WTC11 (cell line): ENCODE data around the gene TMC4. TPM values are rescaled to one million over a fixed set of nuclear protein-coding genes. Genes with fewer than 3 reads are reported as not detected.

Experiments used
- ATAC-seq: fragments of 200-7000 bp; cut with Tn5 transposase; 2 replicates; pipeline ENCODE4 v1.10.0; 2021; ENCODE audit warnings: mild to moderate bottlenecking, moderate library complexity
- CTCF ChIA-PET: fragments of 300-600 bp; sonication (Branson Sonifier 250); formaldehyde crosslinking; loops from one replicate; lab custom pipeline; 2021; ENCODE audit warnings: antibody characterized with exemption; lab: Charles Lee
- POLR2A ChIA-PET: fragments of 350-600 bp; sonication (Branson Sonifier 250); formaldehyde crosslinking; loops from one replicate; lab custom pipeline; 2021; ENCODE audit warnings: antibody characterized with exemption; lab: Charles Lee
- DNase-seq: peaks from one replicate; pipeline ENCODE4 v3.0.0; 2021; ENCODE audit warnings: low spot score
- H3K27ac Mint-ChIP-seq: 2 replicates; pipeline ENCODE4 v1.8.0; 2021; ENCODE audit warnings: mixed read lengths
- H3K27me3 Mint-ChIP-seq: 2 replicates; pipeline ENCODE4 v1.8.0; 2021; ENCODE audit warnings: low read depth, mild to moderate bottlenecking, moderate library complexity, mixed read lengths
- H3K36me3 Mint-ChIP-seq: 2 replicates; pipeline ENCODE4 v1.8.0; 2021; ENCODE audit warnings: mixed read lengths
- H3K4me1 Mint-ChIP-seq: 2 replicates; pipeline ENCODE4 v1.8.0; 2022; ENCODE audit warnings: mixed read lengths
- H3K4me3 Mint-ChIP-seq: 2 replicates; pipeline ENCODE4 v1.8.0; 2021; ENCODE audit warnings: mild to moderate bottlenecking, moderate library complexity, mixed read lengths
- H3K9me3 Mint-ChIP-seq: 2 replicates; pipeline ENCODE4 v1.8.0; 2021; ENCODE audit warnings: mixed read lengths
- ATF6 ChIP-seq: sonication (generic); formaldehyde crosslinking; IDR thresholded peaks from 2 replicates; pipeline ENCODE4 v1.8.1; 2023; ENCODE audit warnings: mild to moderate bottlenecking, missing genetic modification reagents
- CREM ChIP-seq: sonication (generic); formaldehyde crosslinking; IDR thresholded peaks from 2 replicates; pipeline ENCODE4 v1.8.1; 2022; ENCODE audit warnings: mild to moderate bottlenecking, missing genetic modification reagents, moderate library complexity
- ERG ChIP-seq: fragments of 250-450 bp; sonication (Bioruptor Pico); IDR thresholded peaks from 2 replicates; pipeline ENCODE4 v1.8.0; 2021; ENCODE audit warnings: mild to moderate bottlenecking
- FOXK1 ChIP-seq: sonication (generic); formaldehyde crosslinking; IDR thresholded peaks from 2 replicates; pipeline ENCODE4 v1.8.0; 2022; ENCODE audit warnings: mild to moderate bottlenecking, moderate library complexity, missing genetic modification reagents
- FOXP1 ChIP-seq: sonication (generic); formaldehyde crosslinking; IDR thresholded peaks from 2 replicates; pipeline ENCODE4 v1.8.0; 2022; ENCODE audit warnings: missing genetic modification reagents, mild to moderate bottlenecking, moderate library complexity, borderline replicate concordance
- GABPB1 ChIP-seq: sonication (generic); formaldehyde crosslinking; IDR thresholded peaks from 2 replicates; pipeline ENCODE4 v1.8.1; 2023; ENCODE audit warnings: mild to moderate bottlenecking, missing genetic modification reagents
- IRF1 ChIP-seq: sonication (generic); formaldehyde crosslinking; IDR thresholded peaks from 2 replicates; pipeline ENCODE4 v1.8.0; 2023; ENCODE audit warnings: missing genetic modification reagents
- IRF2 ChIP-seq: sonication (generic); formaldehyde crosslinking; IDR thresholded peaks from 2 replicates; pipeline ENCODE4 v1.8.0; 2022; ENCODE audit warnings: low read depth, missing genetic modification reagents, borderline replicate concordance
- JUN ChIP-seq: sonication (generic); formaldehyde crosslinking; IDR thresholded peaks from 2 replicates; pipeline ENCODE4 v1.8.0; 2023; ENCODE audit warnings: mild to moderate bottlenecking, missing genetic modification reagents
- MAX ChIP-seq: sonication (generic); formaldehyde crosslinking; IDR thresholded peaks from 2 replicates; pipeline ENCODE4 v1.8.0; 2022; ENCODE audit warnings: mild to moderate bottlenecking, missing genetic modification reagents
- MYBL2 ChIP-seq: sonication (generic); formaldehyde crosslinking; IDR thresholded peaks from 2 replicates; pipeline ENCODE4 v1.8.1; 2023; ENCODE audit warnings: mild to moderate bottlenecking, moderate library complexity, missing genetic modification reagents
- NFE2L1 ChIP-seq: sonication (generic); formaldehyde crosslinking; IDR thresholded peaks from 2 replicates; pipeline ENCODE4 v1.8.1; 2023; ENCODE audit warnings: missing genetic modification reagents
- PREB ChIP-seq: sonication (generic); formaldehyde crosslinking; IDR thresholded peaks from 2 replicates; pipeline ENCODE4 v1.8.1; 2022; ENCODE audit warnings: mild to moderate bottlenecking, missing genetic modification reagents, moderate library complexity, borderline replicate concordance
- RELA ChIP-seq: sonication (generic); formaldehyde crosslinking; IDR thresholded peaks from 2 replicates; pipeline ENCODE4 v1.8.1; 2022; ENCODE audit warnings: missing genetic modification reagents, mild to moderate bottlenecking, borderline replicate concordance
- ZNF281 ChIP-seq: sonication (generic); formaldehyde crosslinking; IDR thresholded peaks from 2 replicates; pipeline ENCODE4 v1.8.0; 2023; ENCODE audit warnings: mild to moderate bottlenecking, missing genetic modification reagents
- ZNF416 ChIP-seq: fragments of 250-450 bp; sonication (Bioruptor Pico); IDR thresholded peaks from 2 replicates; pipeline ENCODE4 v1.9.0; 2021; ENCODE audit warnings: mild to moderate bottlenecking, inconsistent platforms
- ZNF423 ChIP-seq: fragments of 250-450 bp; sonication (Bioruptor Pico); IDR thresholded peaks from 2 replicates; pipeline ENCODE4 v2.1.2; 2022; ENCODE audit warnings: mild to moderate bottlenecking, moderate library complexity
- ZNF512 ChIP-seq: sonication (generic); formaldehyde crosslinking; IDR thresholded peaks from 2 replicates; pipeline ENCODE4 v1.8.1; 2022; ENCODE audit warnings: missing genetic modification reagents, borderline replicate concordance
- ZSCAN18 ChIP-seq: fragments of 250-450 bp; sonication (Bioruptor Pico); IDR thresholded peaks from 2 replicates; pipeline ENCODE4 v2.1.2; 2022; ENCODE audit warnings: mild to moderate bottlenecking, moderate library complexity
- total RNA-seq: library from RNA; stranded (reverse); gene quantifications from 3 replicates; pipeline ENCODE4 v1.2.3, GENCODE V29; 2021

Gene TMC4
- total RNA-seq, 1 experiment from 2014 or later = 9.3 TPM

- no peak for TF ChIP-seq IRF2 (CRISPR knock-in tag)
- TF ChIP-seq ZNF512 (CRISPR knock-in tag) = no peak
Observed at GRCh38 chr19:54158812-54159351, 14.1 kb downstream of the TMC4 start (continued).

GRCh38 chr19:54156953-54157352 is 16.0 kb downstream of the TMC4 start:
- POLR2A ChIA-PET = no interaction called here
- Mint-ChIP-seq H3K4me3 (no peak overlapping the region), H3K4me1 (peaks cover 19% of the 10 kb centered on the region), H3K9me3 (no peaks in the 10 kb centered on the region), H3K27me3 (no peaks in the 10 kb centered on the region; the same call in 1 of the 2 replicates), H3K27ac (no peak overlapping the region), H3K36me3 (peaks cover 38% of the 10 kb centered on the region)
- TF ChIP-seq GABPB1 (no peak), FOXP1 (no peak), MYBL2 (CRISPR knock-in tag) (no peak), PREB (no peak), RELA (CRISPR knock-in tag) (no peak), ERG (CRISPR knock-in tag) (no peak), IRF1 (CRISPR knock-in tag) (no peak), JUN (CRISPR knock-in tag) (no peak), MAX (CRISPR knock-in tag) (no peak), NFE2L1 (no peak), CREM (CRISPR knock-in tag) (no peak), ZNF416 (CRISPR knock-in tag) (no peak), ZNF512 (CRISPR knock-in tag) (no peak), ZNF281 (no peak), ZSCAN18 (CRISPR knock-in tag) (no peak), ZNF423 (CRISPR knock-in tag) (no peak), FOXK1 (CRISPR knock-in tag) (no peak), ATF6 (CRISPR knock-in tag) (no peak)
- CTCF ChIA-PET = interaction anchor here (0.6 kb wide), 1 partner anchor 304 kb away, joined by 3 read pairs; no protein-coding TSS in a partner anchor
- DNase-seq (no peak), ATAC-seq (no peak)
